ENCODE data around the gene HPD. TPM values are rescaled to one million over a fixed set of nuclear protein-coding genes. Genes with fewer than 3 reads are reported as not detected.
"Not testable (repeated sequence)": the region's sequence is repeated elsewhere in the genome, so short reads cannot be mapped to it uniquely, and the experiment has no call there.

Gene HPD
- total RNA-seq, 1 donor from 2014 or later = 0.92 TPM

GRCh38 chr12:121861636-121862254 is 3.1 kb upstream of the HPD start:
- H3K27ac Mint-ChIP-seq = no peak overlapping the region
- TF ChIP-seq CTCF (conservative IDR thresholded peaks at IDR 0.05) = no peak
- peaks cover 29% of the 10 kb centered on the region for H3K4me1 Mint-ChIP-seq (ENCODE audit: unreplicated experiment)
- no peaks in the 10 kb centered on the region for H3K27me3 Mint-ChIP-seq
- H3K4me3 Mint-ChIP-seq = peak overlapping the region; percentile 70
- no peaks in the 10 kb centered on the region for H3K9me3 Mint-ChIP-seq
- H3K36me3 Mint-ChIP-seq = no peaks in the 10 kb centered on the region
- no peak for DNase-seq (ENCODE audit: extremely low spot score, unreplicated experiment)

- not testable (repeated sequence) for H3K27ac Mint-ChIP-seq; DNase-seq (ENCODE audit: extremely low spot score, unreplicated experiment); H3K4me3 Mint-ChIP-seq; H3K9me3 Mint-ChIP-seq; H3K27me3 Mint-ChIP-seq; H3K36me3 Mint-ChIP-seq
- H3K4me1 Mint-ChIP-seq (ENCODE audit: unreplicated experiment) = peaks cover 31% of the 10 kb centered on the region
Observed at GRCh38 chr12:121860699-121861098, 2.0 kb upstream of the HPD start.

- Mint-ChIP-seq H3K4me3 (no peak overlapping the region), H3K9me3 (no peaks in the 10 kb centered on the region), H3K4me1 (ENCODE audit: unreplicated experiment) (peaks cover 31% of the 10 kb centered on the region), H3K27ac (no peak overlapping the region), H3K36me3 (no peaks in the 10 kb centered on the region), H3K27me3 (no peaks in the 10 kb centered on the region)
- DNase-seq (ENCODE audit: extremely low spot score, unreplicated experiment) = no peak
- TF ChIP-seq CTCF (conservative IDR thresholded peaks at IDR 0.05) = no peak
Observed at GRCh38 chr12:121860257-121860656, 1.6 kb upstream of the HPD start.

GRCh38 chr12:121858318-121858661 is 369 bp downstream of the HPD start:
- no peak for DNase-seq (ENCODE audit: extremely low spot score, unreplicated experiment)
- Mint-ChIP-seq H3K36me3 (no peaks in the 10 kb centered on the region), H3K9me3 (no peaks in the 10 kb centered on the region), H3K27ac (no peak overlapping the region), H3K4me1 (ENCODE audit: unreplicated experiment) (peaks cover 28% of the 10 kb centered on the region), H3K4me3 (no peak overlapping the region), H3K27me3 (no peaks in the 10 kb centered on the region)
- no peak for TF ChIP-seq CTCF (conservative IDR thresholded peaks at IDR 0.05)

GRCh38 chr12:121857322-121858246 is 1.1 kb downstream of the HPD start:
- no peaks in the 10 kb centered on the region for H3K36me3 Mint-ChIP-seq
- no peak overlapping the region for H3K4me3 Mint-ChIP-seq
- no peaks in the 10 kb centered on the region for H3K27me3 Mint-ChIP-seq
- H3K4me1 Mint-ChIP-seq (ENCODE audit: unreplicated experiment) = peaks cover 25% of the 10 kb centered on the region
- H3K27ac Mint-ChIP-seq = peak overlapping the region; percentile 68
- no peak for TF ChIP-seq CTCF (conservative IDR thresholded peaks at IDR 0.05)
- DNase-seq (ENCODE audit: extremely low spot score, unreplicated experiment) = no peak
- no peaks in the 10 kb centered on the region for H3K9me3 Mint-ChIP-seq

DNA sequence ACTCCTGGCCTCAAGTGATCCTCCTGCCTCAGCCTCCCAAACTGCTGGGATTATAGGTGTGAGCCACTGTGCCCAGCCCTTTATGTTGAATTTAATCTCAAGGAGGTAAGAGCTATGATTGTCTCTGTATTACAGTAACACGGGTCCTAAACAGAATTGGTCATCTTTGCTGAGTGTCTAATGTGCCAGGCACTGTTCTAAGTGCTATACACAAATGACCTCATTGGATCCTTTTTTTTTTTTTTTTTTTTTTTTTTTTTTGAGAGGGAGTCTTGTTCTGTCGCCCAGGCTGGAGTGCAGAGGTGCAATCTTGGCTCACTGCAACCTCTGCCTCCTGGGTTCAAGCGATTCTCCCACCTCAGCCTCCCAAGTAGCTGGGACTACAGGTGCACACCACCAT is 6.3 kb downstream of the HPD start:
- not testable (repeated sequence) for H3K36me3 Mint-ChIP-seq; H3K4me1 Mint-ChIP-seq (ENCODE audit: unreplicated experiment); H3K27me3 Mint-ChIP-seq; H3K4me3 Mint-ChIP-seq; H3K9me3 Mint-ChIP-seq; H3K27ac Mint-ChIP-seq; DNase-seq (ENCODE audit: extremely low spot score, unreplicated experiment)

Measured in type B pancreatic cell (in vitro differentiated cells).